DMS153 (cell line): Measurements from ENCODE around the gene TM4SF18.
"Not testable (repeated sequence)": the region's sequence is repeated elsewhere in the genome, so short reads cannot be mapped to it uniquely, and the experiment has no call there.

Source experiments
- DNase-seq: peaks from one replicate; lab custom pipeline; 2025; lab: John Stamatoyannopoulos, UW

Gene TM4SF18

DNA sequence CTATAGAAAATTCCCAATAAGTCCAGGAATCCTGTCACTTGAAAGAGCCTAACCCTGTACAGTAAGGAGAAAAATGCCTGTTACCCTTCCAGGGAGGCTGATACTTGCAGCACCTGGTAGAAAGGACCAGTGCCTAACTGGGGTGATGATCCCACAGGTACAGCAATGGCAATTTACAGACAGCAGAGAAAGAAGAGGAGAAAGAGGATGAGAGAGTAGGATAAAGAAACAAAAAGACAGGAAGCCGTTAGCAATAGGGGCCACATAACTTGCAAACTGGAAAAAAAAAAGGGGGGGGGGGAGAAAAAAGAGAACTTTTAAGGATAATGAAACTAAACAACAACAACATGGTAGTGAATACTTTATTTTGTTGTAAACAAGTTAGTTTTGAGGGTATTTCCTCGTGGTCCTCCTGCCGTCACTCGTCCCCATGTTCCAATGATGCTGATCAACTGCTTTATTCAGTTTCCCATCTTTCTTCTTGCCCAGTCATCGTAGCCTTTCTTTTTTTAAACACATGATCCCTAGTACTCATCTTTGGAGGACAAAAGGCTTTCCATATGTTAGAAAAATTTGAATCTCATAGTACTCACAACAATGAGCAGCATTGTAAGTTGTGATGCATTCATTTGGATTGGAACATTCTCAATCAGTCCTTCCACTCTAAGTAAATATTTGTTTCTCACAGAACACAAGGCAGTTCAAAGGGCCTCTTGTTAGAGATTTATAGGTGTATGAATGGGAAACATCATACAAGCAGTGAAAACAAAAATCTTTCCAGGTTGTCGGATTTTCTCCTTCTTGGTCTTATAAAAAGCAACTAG, 35.5 kb upstream of the TM4SF18 start:
- peak; percentile 87 for DNase-seq

- no peak for DNase-seq
These were observed 34.8 kb upstream of the TM4SF18 start for GRCh38 chr3:149368201-149368673.

DNA sequence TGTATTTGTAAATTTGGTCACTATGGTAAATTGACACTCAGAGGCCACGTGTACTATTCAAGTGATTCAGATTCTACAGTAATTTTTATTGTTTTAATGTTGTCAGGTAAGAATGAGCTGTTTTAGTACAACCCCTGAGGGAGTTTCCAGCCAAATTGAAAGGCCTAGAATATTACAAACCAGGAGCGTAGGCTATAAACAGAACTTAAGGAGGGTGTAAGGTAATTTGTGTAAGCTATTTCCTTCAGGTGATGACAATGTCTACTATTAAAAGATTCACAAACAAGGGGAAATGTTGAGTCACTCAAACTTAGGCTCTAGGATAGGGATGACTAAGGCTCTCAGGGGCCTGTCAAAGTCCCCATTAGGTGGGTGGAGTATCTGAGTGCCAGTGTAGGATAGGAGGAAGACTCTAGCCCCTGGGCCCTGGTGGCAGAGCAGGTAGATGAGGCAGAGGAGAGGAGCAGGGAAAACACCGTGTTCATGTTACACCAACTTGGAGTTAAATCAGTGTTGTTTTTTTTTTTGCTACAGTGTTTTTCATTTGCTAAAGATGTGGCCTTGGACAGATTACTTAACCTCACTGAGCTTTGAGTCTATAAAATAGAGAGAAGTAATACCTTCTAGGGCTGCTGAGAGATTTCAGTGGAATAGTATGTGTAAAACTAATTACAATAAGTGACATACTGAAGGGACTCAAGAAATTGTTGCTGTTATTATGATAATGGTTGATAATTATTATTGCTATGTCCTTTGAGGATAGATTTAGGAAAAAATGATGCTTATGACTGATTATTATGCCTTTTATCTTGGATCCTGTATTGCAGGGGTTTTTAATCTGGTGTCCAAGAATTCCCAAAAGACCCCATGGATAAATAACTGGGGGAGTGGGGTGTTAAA, 33.8 kb upstream of the TM4SF18 start:
- DNase-seq: peak; percentile 59

DNA sequence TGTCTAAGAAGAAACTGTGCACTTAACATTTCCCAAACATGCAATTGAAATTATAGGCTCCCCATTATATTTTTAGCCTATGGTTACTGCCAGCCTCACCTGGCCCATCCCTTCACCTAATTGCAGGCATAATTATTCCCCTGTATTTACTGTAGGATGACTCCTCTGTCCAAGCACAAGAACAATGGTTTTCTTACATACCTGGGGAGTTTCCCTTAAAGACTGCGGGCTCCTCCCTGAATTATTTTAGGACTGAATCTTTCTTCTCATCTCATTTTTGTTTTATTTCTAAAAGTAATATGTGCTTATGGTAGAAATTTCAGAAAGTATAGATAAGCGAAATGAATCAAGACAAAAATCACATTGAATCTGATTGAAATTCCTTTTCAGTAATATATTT, 32.6 kb upstream of the TM4SF18 start:
- DNase-seq: no peak

DNA sequence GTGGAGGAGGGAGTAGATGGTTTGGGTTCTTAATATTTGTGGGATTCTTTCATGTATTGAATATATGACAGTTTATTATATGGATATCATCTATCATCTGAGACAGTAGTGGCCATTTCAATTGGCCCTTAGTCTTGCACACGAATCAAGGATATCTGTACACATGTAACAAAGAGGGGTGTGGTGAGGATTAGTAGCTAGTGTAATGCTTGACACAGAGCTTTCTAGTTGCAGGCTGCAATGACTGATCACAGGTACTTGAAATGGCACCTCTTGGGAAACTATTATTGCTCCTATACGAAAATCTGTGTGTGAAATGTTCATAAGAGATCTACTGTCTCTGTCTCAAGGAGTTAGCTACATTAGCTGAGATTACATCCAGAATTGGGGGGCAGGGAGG, 31.2 kb upstream of the TM4SF18 start:
- DNase-seq: no peak

DNA sequence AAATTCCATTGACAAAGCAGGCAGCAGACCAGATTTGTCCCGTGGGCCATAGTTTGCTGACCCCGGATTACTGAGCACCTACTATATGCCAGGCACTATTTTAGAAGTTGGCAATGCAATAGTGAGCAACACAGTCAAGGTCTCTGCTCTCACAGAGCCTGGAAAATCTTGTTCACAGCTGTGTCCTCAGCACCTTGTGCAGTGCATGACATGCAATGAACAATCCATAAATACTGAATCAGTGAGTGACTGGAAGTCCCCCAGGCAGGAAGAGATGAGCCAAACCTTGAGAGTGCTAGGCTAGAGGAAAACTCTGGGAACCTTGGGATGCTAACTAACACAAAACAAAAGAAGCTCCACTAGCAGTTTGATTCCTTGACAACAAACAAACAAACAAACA, 29.6 kb upstream of the TM4SF18 start:
- DNase-seq: no peak

GRCh38 chr3:149362366-149362765, 28.9 kb upstream of the TM4SF18 start:
- DNase-seq: no peak

GRCh38 chr3:149356630-149357029, 23.2 kb upstream of the TM4SF18 start:
- DNase-seq: no peak

- no peak for DNase-seq
These were observed 22.7 kb upstream of the TM4SF18 start for GRCh38 chr3:149356044-149356592.

DNA sequence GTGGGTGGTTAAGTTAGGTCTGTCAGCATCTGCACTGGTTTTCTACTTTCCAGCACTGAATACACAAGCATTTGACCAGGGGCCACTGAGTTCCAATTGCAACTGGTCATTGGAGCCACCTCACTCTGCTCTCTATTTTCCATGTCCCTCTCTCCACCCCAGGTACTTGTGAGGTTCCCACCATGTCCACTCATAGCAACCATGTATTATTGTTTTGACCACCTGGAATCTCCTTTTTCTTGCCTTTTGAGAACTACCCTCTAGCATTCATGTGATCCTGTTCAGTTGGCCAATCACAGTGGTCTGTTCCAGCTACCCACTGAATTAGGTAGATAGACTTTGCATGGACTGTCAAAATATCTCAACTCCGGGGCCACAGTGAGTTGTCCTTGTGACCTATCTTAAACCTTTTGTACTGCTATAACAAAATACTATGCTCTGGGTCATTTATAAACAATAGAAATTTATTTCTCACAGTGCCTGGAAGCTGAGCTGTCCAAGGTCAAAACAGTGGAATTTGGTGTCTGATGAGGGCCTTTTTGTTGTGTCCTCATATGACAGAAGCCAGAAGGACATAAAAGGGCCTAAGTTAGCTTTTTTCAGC, 20.2 kb upstream of the TM4SF18 start:
- no peak for DNase-seq

- DNase-seq: peak; percentile 54
These were observed 19.1 kb upstream of the TM4SF18 start for GRCh38 chr3:149352556-149352955.

- DNase-seq: no peak
These were observed 10.5 kb upstream of the TM4SF18 start for GRCh38 chr3:149343951-149344350.

DNA sequence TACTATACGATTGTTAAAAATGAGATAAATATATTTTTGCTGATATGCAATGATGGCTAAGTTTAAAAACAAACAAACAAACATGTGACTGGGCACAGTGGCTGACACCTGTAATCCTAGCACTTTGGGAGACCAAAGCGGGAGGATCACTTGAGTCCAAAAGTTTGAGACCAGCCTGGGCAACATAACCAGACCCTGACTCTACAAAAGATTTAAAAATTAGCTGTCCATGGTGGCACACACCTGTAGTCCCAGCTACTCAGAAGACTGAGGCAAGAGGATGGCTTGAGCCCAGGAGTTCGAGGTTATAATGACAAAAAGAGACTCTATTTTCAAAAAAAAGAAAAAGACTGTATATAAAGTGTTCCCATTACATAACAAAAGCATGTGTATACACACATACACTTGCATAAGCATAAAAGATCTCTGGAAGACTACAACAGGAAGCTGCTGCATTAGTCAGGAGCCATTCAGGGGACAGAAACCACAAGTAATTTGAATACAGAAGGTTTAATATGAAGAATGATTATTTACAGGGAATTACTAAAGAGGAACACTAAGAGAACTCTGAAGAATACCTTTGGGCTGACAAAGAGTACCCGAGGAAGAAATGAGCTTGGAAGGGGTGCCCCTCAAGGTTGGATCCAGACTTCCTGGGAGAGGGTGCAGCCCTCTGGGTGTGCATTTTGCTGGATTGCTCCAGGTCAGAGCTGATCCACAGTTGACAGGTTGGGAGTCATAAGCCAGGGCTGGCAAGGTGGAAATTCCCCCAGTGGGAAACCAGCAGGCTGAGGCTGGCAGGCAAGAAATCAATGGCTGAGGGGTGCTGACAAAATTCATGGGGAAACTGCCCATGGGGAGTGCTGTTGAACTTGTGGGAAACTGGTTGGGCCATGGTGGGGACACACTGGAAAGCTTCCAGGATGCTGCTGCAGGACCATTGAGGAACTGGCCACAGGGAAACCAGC, 9.3 kb upstream of the TM4SF18 start:
- DNase-seq: no peak

DNA sequence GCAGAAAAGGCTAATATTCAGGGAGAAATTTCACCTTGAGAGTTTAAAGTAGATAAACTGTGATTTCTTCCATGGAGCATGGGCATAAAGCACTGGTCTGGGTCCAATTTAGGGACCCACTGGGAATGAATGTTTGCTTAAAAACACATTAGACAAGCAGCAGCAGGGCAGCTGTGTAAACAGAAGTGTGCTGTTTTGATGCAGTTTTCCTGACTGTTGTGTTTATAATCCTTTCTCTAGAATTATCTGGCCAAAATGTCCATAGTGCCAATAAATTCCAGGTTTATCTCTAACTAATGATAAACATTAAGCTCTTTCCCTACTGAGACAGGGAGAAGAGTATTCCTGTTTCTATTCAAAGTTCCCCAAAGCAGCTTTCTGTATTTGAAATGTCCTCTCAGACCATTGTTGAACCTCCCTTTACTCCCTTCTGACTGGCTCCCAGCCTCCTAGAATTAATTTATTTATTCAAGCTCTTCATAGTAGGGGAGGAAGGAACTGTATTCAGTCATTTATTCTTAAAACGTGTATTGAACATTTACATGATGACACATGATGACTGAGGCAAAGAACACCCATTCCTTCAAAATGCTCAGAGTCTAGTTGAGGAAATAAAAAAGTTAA, 7.0 kb upstream of the TM4SF18 start:
- DNase-seq: peak; percentile 90

- DNase-seq: peak; percentile 86
These were observed 6.5 kb upstream of the TM4SF18 start for GRCh38 chr3:149339931-149340309.

GRCh38 chr3:149337486-149337885, 4.0 kb upstream of the TM4SF18 start:
- not testable (repeated sequence) for DNase-seq

DNA sequence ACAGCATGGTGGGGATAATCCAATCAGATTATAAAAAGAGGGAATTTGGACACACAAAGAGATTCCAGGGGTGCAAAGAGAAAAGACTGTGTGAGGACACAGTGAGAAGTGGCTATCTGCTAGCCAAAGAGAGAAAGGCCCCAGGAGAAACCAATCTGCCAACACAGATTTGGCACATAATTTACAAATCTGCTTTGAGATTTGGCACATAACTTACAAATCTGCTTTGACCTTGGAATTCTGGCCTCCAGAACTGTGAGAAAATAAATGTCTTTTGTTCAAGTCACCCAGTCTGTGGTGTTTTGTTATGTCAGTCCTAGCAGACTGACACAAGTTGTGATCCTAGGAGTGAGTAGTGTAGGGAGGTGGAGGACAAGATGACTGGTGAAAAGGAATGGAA, 3.5 kb upstream of the TM4SF18 start:
- DNase-seq: no peak

DNA sequence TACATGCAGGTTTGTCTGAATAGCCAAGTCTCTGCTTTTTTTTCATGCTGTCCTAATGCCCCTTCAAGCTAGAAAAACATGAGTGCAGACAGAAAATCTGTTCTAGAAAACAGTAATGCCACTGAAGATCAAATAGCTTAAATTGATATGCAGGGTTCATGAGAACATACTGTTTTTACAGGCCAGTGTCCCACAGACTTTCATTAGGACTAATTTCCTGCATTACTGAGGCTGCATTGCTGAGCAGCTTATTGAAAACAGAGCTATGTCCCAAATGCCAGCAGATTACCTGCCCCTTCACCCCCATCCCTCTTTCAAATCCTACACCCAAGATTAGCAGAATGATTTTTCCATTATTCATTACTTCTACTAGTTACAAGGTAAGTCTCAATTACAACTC, 665 bp downstream of the TM4SF18 start:
- DNase-seq: no peak

- no peak for DNase-seq
These were observed 1.1 kb downstream of the TM4SF18 start for GRCh38 chr3:149332227-149332765.

GRCh38 chr3:149331396-149331795, 2.0 kb downstream of the TM4SF18 start:
- no peak for DNase-seq
